DND-41 (cell line): Measurements from ENCODE around the gene SPNS3.

Source experiments
- ATAC-seq: fragments of 200-7000 bp; cut with Tn5 transposase; 3 replicates; pipeline ENCODE4 v1.9.1; 2021; ENCODE audit warnings: low read depth; ENCODE audit not compliant: insufficient read depth
- DNase-seq: peaks from one replicate; pipeline ENCODE4 v3.0.0-alpha.2; 2020
- H2AFZ ChIP-seq: 2 replicates; pipeline ENCODE4 v1.6.0; 2012; ENCODE audit warnings: low read depth, low read length
- H3K27ac ChIP-seq: 2 replicates; pipeline ENCODE4 v1.5.1; 2012; ENCODE audit warnings: low read length, inconsistent platforms
- H3K27me3 ChIP-seq: fragments of 200-600 bp; sonication (generic); 2 replicates; pipeline ENCODE4 v1.6.0; 2012; ENCODE audit warnings: low read length, mild to moderate bottlenecking, inconsistent platforms; ENCODE audit not compliant: insufficient read depth, poor library complexity
- H3K36me3 ChIP-seq: 2 replicates; pipeline ENCODE4 v1.5.1; 2012; ENCODE audit warnings: low read length, inconsistent platforms; ENCODE audit not compliant: insufficient read depth
- H3K4me1 ChIP-seq: 2 replicates; pipeline ENCODE4 v1.5.1; 2012; ENCODE audit warnings: mild to moderate bottlenecking, low read length; ENCODE audit not compliant: insufficient read depth
- H3K4me2 ChIP-seq: 2 replicates; pipeline ENCODE4 v1.6.0; 2012; ENCODE audit warnings: mild to moderate bottlenecking, moderate library complexity, low read length, inconsistent platforms; ENCODE audit not compliant: insufficient read depth
- H3K4me3 ChIP-seq, 2 experiments: fragments of 200-600 bp in 1 of 2; shearing (Covaris generic) in 1 of 2; 2 replicates each; pipeline ENCODE4 v1.5.1; 2012 to 2016; ENCODE audit warnings: inconsistent platforms in 2 of 2, low read length in 2 of 2, mild to moderate bottlenecking in 2 of 2, low read depth in 1 of 2, moderate library complexity in 1 of 2
- H3K79me2 ChIP-seq: 2 replicates; pipeline ENCODE4 v1.6.0; 2012; ENCODE audit warnings: low read length, inconsistent platforms; ENCODE audit not compliant: insufficient read depth
- H3K9ac ChIP-seq: 2 replicates; pipeline ENCODE4 v1.6.0; 2012; ENCODE audit warnings: low read depth, mild to moderate bottlenecking, inconsistent platforms, low read length, moderate library complexity
- H3K9me3 ChIP-seq: 2 replicates; pipeline ENCODE4 v1.5.1; 2012; ENCODE audit warnings: low read length, moderate library complexity, mild to moderate bottlenecking, inconsistent platforms; ENCODE audit not compliant: insufficient read depth, severe bottlenecking
- H4K20me1 ChIP-seq: 2 replicates; pipeline ENCODE4 v1.6.0; 2012; ENCODE audit warnings: low read length; ENCODE audit not compliant: insufficient read depth
- CTCF ChIP-seq: IDR thresholded peaks from 2 replicates; pipeline ENCODE4 v1.5.1; 2012; ENCODE audit warnings: borderline replicate concordance, low read length, moderate library complexity, mild to moderate bottlenecking; ENCODE audit not compliant: poor library complexity, severe bottlenecking; ENCODE audit errors: extremely low read depth
- EZH2 ChIP-seq: IDR thresholded peaks from 3 replicates; pipeline ENCODE4 v1.6.1; 2012; ENCODE audit warnings: borderline replicate concordance, low read depth, mild to moderate bottlenecking, moderate library complexity, low read length, inconsistent platforms; ENCODE audit not compliant: severe bottlenecking

Gene SPNS3

GRCh38 chr17:4465786-4466185 lies 32.0 kb downstream of the SPNS3 start:
- Histone ChIP-seq H3K9ac (no peak overlapping the region), H3K36me3 (peaks cover 12% of the 10 kb centered on the region), H3K4me2 (no peak overlapping the region), H4K20me1 (no peaks in the 10 kb centered on the region), H2AFZ (no peak overlapping the region), H3K27ac (no peak overlapping the region), H3K9me3 (no peaks in the 10 kb centered on the region), H3K27me3 (no peaks in the 10 kb centered on the region), H3K79me2 (no peaks in the 10 kb centered on the region), H3K4me3 (no peak overlapping the region), H3K4me1 (no peaks in the 10 kb centered on the region)
- DNase-seq (no peak), ATAC-seq (no peak)
- TF ChIP-seq CTCF (no peak), EZH2 (no peak)

- Histone ChIP-seq H3K4me2 (no peak overlapping the region), H3K4me3 (no peak overlapping the region), H3K36me3 (peaks cover 5% of the 10 kb centered on the region; the same call in 1 of the 2 replicates), H3K9ac (no peak overlapping the region), H3K27me3 (no peaks in the 10 kb centered on the region), H3K27ac (no peak overlapping the region), H3K79me2 (no peaks in the 10 kb centered on the region), H3K9me3 (no peaks in the 10 kb centered on the region), H4K20me1 (no peaks in the 10 kb centered on the region), H3K4me1 (no peaks in the 10 kb centered on the region), H2AFZ (no peak overlapping the region)
- DNase-seq (no peak), ATAC-seq (no peak)
- TF ChIP-seq EZH2 (no peak), CTCF (no peak)
These were observed 33.5 kb downstream of the SPNS3 start for GRCh38 chr17:4467287-4467686.

- Histone ChIP-seq H3K9ac (no peak overlapping the region), H4K20me1 (no peaks in the 10 kb centered on the region)
- ATAC-seq, result no peak
These were observed 35.8 kb downstream of the SPNS3 start for GRCh38 chr17:4469552-4469951.

More at GRCh38 chr17:4469552-4469951, 35.8 kb downstream of the SPNS3 start:
- Histone ChIP-seq H3K9me3 (no peaks in the 10 kb centered on the region), H3K79me2 (no peaks in the 10 kb centered on the region), H3K27ac (no peak overlapping the region), H3K4me3 (no peak overlapping the region), H3K4me2 (no peak overlapping the region), H3K27me3 (no peaks in the 10 kb centered on the region), H2AFZ (no peak overlapping the region), H3K36me3 (peaks cover 2% of the 10 kb centered on the region; the same call in 1 of the 2 replicates), H3K4me1 (no peaks in the 10 kb centered on the region)
- TF ChIP-seq EZH2 (no peak), CTCF (no peak)
- DNase-seq, result no peak
